Fibroblast of lung (primary cell): ENCODE results near the gene KIN. TPM values are rescaled to one million over a fixed set of nuclear protein-coding genes. Genes with fewer than 3 reads are reported as not detected.
A peak's percentile ranks its signal among the peaks of the same experiment; 100 is the strongest.

Experiments
- DNase-seq, 2 donors: peaks; one replicate each; pipeline versions ENCODE4 v3.0.0 to v3.0.0-alpha.2; 2010; ENCODE audit warnings: low read depth in 2 of 2
- H2AFZ ChIP-seq: 2 replicates; pipeline ENCODE4 v1.5.1; 2012; ENCODE audit warnings: low read length, control low read depth, inconsistent platforms
- H3K27ac ChIP-seq: 2 replicates; pipeline ENCODE4 v1.5.1; 2011; ENCODE audit warnings: low read length, control low read depth; ENCODE audit not compliant: insufficient read depth
- H3K27me3 ChIP-seq: 2 replicates; pipeline ENCODE4 v1.5.1; 2011; ENCODE audit warnings: mild to moderate bottlenecking, low read length; ENCODE audit not compliant: control insufficient read depth, insufficient read depth
- H3K36me3 ChIP-seq: 2 replicates; pipeline ENCODE4 v1.5.1; 2011; ENCODE audit warnings: low read length; ENCODE audit not compliant: control insufficient read depth, insufficient read depth
- H3K4me1 ChIP-seq: 2 replicates; pipeline ENCODE4 v1.5.1; 2011; ENCODE audit warnings: low read length; ENCODE audit not compliant: control insufficient read depth, insufficient read depth; ENCODE audit errors: extremely low read depth
- H3K4me2 ChIP-seq: 2 replicates; pipeline ENCODE4 v1.5.1; 2011; ENCODE audit warnings: low read length, control low read depth; ENCODE audit not compliant: insufficient read depth; ENCODE audit errors: extremely low read depth
- H3K4me3 ChIP-seq, 4 experiments: fragments of 200-600 bp in 1 of 4; sonication (generic) in 1 of 4; replicated peaks in 1 of 4; 2 replicates each; pipeline ENCODE4 v1.5.1; 2011 to 2016; ENCODE audit warnings: low read length in 4 of 4, low read depth in 3 of 4, mild to moderate bottlenecking in 3 of 4, control low read depth in 2 of 4, inconsistent platforms in 1 of 4, mixed read lengths in 1 of 4; ENCODE audit not compliant: insufficient read depth in 1 of 4; ENCODE audit errors: control extremely low read depth in 1 of 4
- H3K79me2 ChIP-seq: 2 replicates; pipeline ENCODE4 v1.5.1; 2012; ENCODE audit warnings: mild to moderate bottlenecking, low read length, inconsistent platforms; ENCODE audit not compliant: control insufficient read depth, insufficient read depth
- H3K9ac ChIP-seq: 2 replicates; pipeline ENCODE4 v1.5.1; 2011; ENCODE audit warnings: mild to moderate bottlenecking, low read length, control low read depth; ENCODE audit not compliant: insufficient read depth
- H3K9me3 ChIP-seq: 2 replicates; pipeline ENCODE4 v1.5.1; 2012; ENCODE audit warnings: low read depth, low read length; ENCODE audit not compliant: control insufficient read depth, insufficient read depth
- H4K20me1 ChIP-seq: 2 replicates; pipeline ENCODE4 v1.5.1; 2011; ENCODE audit warnings: low read length; ENCODE audit not compliant: control insufficient read depth, insufficient read depth; ENCODE audit errors: extremely low read depth
- EZH2 ChIP-seq: IDR thresholded peaks from 2 replicates; pipeline ENCODE4 v1.5.1; 2012; ENCODE audit warnings: low read length, control low read depth, mild to moderate bottlenecking; ENCODE audit errors: missing control alignments
- polyA plus RNA-seq, 2 donors: library from polyadenylated mRNA; depleted of rRNA in 1 of 2; stranded (reverse) in 1 of 2; unstranded in 1 of 2; fragments of >200 nt; gene quantifications; 2 replicates each; pipeline ENCODE4 v1.2.1, GENCODE V29; 2011 to 2012; ENCODE audit warnings: missing spikeins in 1 of 2
- total RNA-seq: library from RNA; depleted of rRNA; stranded (reverse); fragments of >200 nt; gene quantifications from 2 replicates; pipeline ENCODE4 v1.2.1, GENCODE V29; 2014
- TF ChIP-seq, protein P1 (sequence below), 2 donors: IDR thresholded peaks in 1 of 2; conservative IDR thresholded peaks in 1 of 2; 1 replicate in 1 of 2; 2 replicates in 1 of 2; pipeline ENCODE4 v1.5.1; 2011 to 2012; ENCODE audit warnings: low read length in 2 of 2, control low read depth in 1 of 2, inconsistent platforms in 1 of 2, low read depth in 1 of 2, mild to moderate bottlenecking in 1 of 2

KIN gene
- total and polyA plus RNA-seq, 2 donors (not counting 1 experiment from before 2014, with no cell fraction given), result 9.6 to 10.1 TPM

DNA sequence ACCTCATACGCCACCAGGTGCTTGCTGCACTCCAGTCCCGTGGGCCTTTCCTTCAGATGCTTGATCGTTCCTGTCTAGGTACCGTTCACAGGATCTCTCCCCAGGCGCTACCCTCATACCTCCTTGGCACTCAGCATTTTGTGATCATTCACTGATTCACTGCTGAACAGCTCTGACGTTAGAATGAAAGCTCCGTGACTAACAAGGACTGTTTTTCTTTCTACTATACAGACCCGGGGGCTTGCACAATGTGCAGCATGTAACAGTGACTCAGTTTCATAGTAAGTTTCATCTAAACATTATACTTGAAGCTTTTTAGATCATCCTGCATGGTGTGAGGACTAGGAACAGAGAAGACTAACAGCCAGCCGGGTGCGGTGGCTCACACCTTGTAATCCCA is 20.6 kb downstream of the KIN start:
- H3K9me3 ChIP-seq, result no peaks in the 10 kb centered on the region
- H3K9ac ChIP-seq, result no peak overlapping the region
- H2AFZ ChIP-seq, result no peak overlapping the region
- TF ChIP-seq, protein P1, sequence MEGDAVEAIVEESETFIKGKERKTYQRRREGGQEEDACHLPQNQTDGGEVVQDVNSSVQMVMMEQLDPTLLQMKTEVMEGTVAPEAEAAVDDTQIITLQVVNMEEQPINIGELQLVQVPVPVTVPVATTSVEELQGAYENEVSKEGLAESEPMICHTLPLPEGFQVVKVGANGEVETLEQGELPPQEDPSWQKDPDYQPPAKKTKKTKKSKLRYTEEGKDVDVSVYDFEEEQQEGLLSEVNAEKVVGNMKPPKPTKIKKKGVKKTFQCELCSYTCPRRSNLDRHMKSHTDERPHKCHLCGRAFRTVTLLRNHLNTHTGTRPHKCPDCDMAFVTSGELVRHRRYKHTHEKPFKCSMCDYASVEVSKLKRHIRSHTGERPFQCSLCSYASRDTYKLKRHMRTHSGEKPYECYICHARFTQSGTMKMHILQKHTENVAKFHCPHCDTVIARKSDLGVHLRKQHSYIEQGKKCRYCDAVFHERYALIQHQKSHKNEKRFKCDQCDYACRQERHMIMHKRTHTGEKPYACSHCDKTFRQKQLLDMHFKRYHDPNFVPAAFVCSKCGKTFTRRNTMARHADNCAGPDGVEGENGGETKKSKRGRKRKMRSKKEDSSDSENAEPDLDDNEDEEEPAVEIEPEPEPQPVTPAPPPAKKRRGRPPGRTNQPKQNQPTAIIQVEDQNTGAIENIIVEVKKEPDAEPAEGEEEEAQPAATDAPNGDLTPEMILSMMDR (conservative IDR thresholded peaks at IDR 0.05 in 1 of 2, IDR thresholded peaks at IDR 0.05 in 1 of 2; ENCODE audit: low read depth in 1 of 2, low read length in 2 of 2), result no peak
- TF ChIP-seq EZH2, result no peak
- no peak overlapping the region for H3K27ac ChIP-seq
- H3K4me1 ChIP-seq, result no peaks in the 10 kb centered on the region
- no peaks in the 10 kb centered on the region for H3K27me3 ChIP-seq
- H3K79me2 ChIP-seq, result no peaks in the 10 kb centered on the region
- DNase-seq, result peak; percentile 83 to 84
- H3K36me3 ChIP-seq, result no peaks in the 10 kb centered on the region
- no peaks in the 10 kb centered on the region for H4K20me1 ChIP-seq
- no peak overlapping the region for H3K4me2 ChIP-seq
- H3K4me3 ChIP-seq, result no peak overlapping the region

DNA sequence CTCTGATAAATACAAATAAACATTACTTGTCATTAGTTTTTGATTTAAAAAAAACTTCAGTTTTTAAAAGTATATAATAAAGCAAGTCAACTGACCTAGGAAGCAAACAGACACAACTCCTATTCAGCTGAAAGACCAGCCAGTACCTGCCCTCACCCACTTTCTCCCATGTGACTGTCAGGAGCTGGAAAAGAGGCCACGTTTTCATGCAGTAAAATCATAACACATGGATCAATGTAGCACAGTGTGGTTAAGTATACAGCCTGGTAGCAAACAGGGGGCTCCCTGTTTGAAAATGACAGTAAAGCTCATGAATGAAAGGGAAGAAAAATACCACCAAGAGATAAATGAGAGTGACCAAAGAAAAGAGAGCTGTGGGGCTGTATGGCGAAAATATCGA is 21.6 kb downstream of the KIN start:
- no peak for DNase-seq
- Histone ChIP-seq H3K9ac (no peak overlapping the region), H3K27ac (no peak overlapping the region), H4K20me1 (no peaks in the 10 kb centered on the region), H3K36me3 (no peaks in the 10 kb centered on the region), H3K4me3 (no peak overlapping the region), H3K9me3 (no peaks in the 10 kb centered on the region), H3K4me1 (no peaks in the 10 kb centered on the region), H3K79me2 (no peaks in the 10 kb centered on the region), H2AFZ (no peak overlapping the region), H3K4me2 (no peak overlapping the region), H3K27me3 (no peaks in the 10 kb centered on the region)
- TF ChIP-seq EZH2, result no peak
- TF ChIP-seq, protein P1 (conservative IDR thresholded peaks at IDR 0.05 in 1 of 2, IDR thresholded peaks at IDR 0.05 in 1 of 2; ENCODE audit: low read depth in 1 of 2, low read length in 2 of 2), result no peak

DNA sequence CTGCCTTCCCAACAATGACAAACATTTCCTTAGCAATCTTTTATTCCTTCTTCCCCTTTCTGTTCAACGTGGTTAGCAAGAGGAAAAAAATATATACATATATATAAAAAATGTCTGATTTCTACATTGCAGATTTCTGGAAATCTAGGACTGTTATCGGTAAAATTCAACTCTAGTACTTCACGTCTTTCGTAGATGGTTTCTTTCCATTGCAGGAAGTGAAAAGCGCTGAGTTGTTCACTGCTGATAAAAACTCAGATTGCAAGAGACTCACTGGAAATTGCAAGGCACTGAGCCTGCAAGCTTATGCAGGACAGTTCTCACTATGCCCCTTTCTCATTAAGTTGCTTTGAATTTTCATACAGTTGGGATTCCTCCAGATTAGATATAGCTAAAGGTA is 23.9 kb downstream of the KIN start:
- no peaks in the 10 kb centered on the region for H3K4me1 ChIP-seq
- no peaks in the 10 kb centered on the region for H4K20me1 ChIP-seq
- no peaks in the 10 kb centered on the region for H3K79me2 ChIP-seq
- H2AFZ ChIP-seq, result no peak overlapping the region
- no peak overlapping the region for H3K4me3 ChIP-seq
- no peaks in the 10 kb centered on the region for H3K9me3 ChIP-seq
- H3K4me2 ChIP-seq, result no peak overlapping the region
- no peak for TF ChIP-seq EZH2
- TF ChIP-seq, protein P1 (conservative IDR thresholded peaks at IDR 0.05 in 1 of 2, IDR thresholded peaks at IDR 0.05 in 1 of 2; ENCODE audit: low read depth in 1 of 2, low read length in 2 of 2), result no peak
- no peaks in the 10 kb centered on the region for H3K36me3 ChIP-seq
- H3K27ac ChIP-seq, result no peak overlapping the region
- DNase-seq, result peak in 1 of 2 donors; percentile 45
- no peaks in the 10 kb centered on the region for H3K27me3 ChIP-seq
- no peak overlapping the region for H3K9ac ChIP-seq
